ENCODE results near the gene ZNF358.

- TF ChIP-seq CTCF (conservative IDR thresholded peaks at IDR 0.05 in 1 of 2, IDR thresholded peaks at IDR 0.05 in 1 of 2; ENCODE audit: low read depth in 1 of 2, low read length in 2 of 2), result no peak
- no peak for TF ChIP-seq EZH2 (IDR thresholded peaks at IDR 0.05; ENCODE audit: low read length, missing control alignments)
Observed at GRCh38 chr19:7552781-7553180, 36.9 kb downstream of the ZNF358 start.

All from fibroblast of lung (primary cell).